Endothelial cell of umbilical vein (primary cell): ENCODE data around the gene CCDC157. TPM values are rescaled to one million over a fixed set of nuclear protein-coding genes. Genes with fewer than 3 reads are reported as not detected.

Experiments
- BruUV-seq: library from RNA; stranded (reverse); fragments of 400-500 nt; replicated peaks from 2 replicates; lab custom pipeline; 2021; lab: Mats Ljungman, UMichigan
- CTCF ChIA-PET: fragments of 300-600, 350-600 bp; sonication (Branson Sonifier 250); formaldehyde crosslinking; loops from one replicate; lab custom pipeline; 2021; ENCODE audit warnings: antibody characterized with exemption, inconsistent platforms; lab: Charles Lee
- POLR2A ChIA-PET: fragments of 300-600, 350-600 bp; sonication (Branson Sonifier 250); formaldehyde crosslinking; loops from one replicate; lab custom pipeline; 2021; ENCODE audit warnings: antibody characterized with exemption, inconsistent platforms; lab: Charles Lee
- DNase-seq: peaks from one replicate; pipeline ENCODE4 v3.0.0-alpha.2; 2011; ENCODE audit warnings: low read depth, low spot score
- FAIRE-seq: peaks from 2 replicates; lab custom pipeline; 2011; peaks lifted over from hg19 to GRCh38; lab: Jason Lieb, UNC
- H2AFZ ChIP-seq: 2 replicates; pipeline ENCODE4 v1.6.0; 2012; ENCODE audit warnings: low read depth, low read length, control low read depth, inconsistent platforms
- H3K27ac ChIP-seq: 2 replicates; pipeline ENCODE4 v1.5.1; 2011; ENCODE audit warnings: low read depth, mild to moderate bottlenecking, control low read depth, low read length, moderate library complexity; ENCODE audit not compliant: insufficient read depth
- H3K27me3 ChIP-seq, 2 experiments: 2 replicates each; pipeline versions ENCODE4 v1.6.0 to v1.6.1; 2011; ENCODE audit warnings: low read length in 2 of 2, mixed read lengths in 1 of 2; ENCODE audit not compliant: control insufficient read depth in 2 of 2, insufficient read depth in 2 of 2
- H3K36me3 ChIP-seq, 2 experiments: 2 replicates in 1 of 2; 3 replicates in 1 of 2; pipeline ENCODE4 v1.5.1; 2011; ENCODE audit warnings: low read length in 2 of 2, mild to moderate bottlenecking in 1 of 2, moderate library complexity in 1 of 2; ENCODE audit not compliant: control insufficient read depth in 2 of 2, insufficient read depth in 2 of 2; ENCODE audit errors: extremely low read depth in 1 of 2
- H3K4me1 ChIP-seq: 3 replicates; pipeline ENCODE4 v1.5.1; 2011; ENCODE audit warnings: mild to moderate bottlenecking, low read length; ENCODE audit not compliant: control insufficient read depth, insufficient read depth; ENCODE audit errors: extremely low read depth
- H3K4me2 ChIP-seq: 2 replicates; pipeline ENCODE4 v1.6.1; 2011; ENCODE audit warnings: low read length, control low read depth, mixed read lengths; ENCODE audit not compliant: insufficient read depth
- H3K4me3 ChIP-seq, 3 experiments: fragments of 200-600 bp in 1 of 3; sonication (generic), shearing (Covaris generic) in 1 of 3; replicated peaks in 1 of 3; 2 replicates each; pipeline ENCODE4 v1.5.1; 2011 to 2016; ENCODE audit warnings: control low read depth in 3 of 3, low read length in 3 of 3, mild to moderate bottlenecking in 2 of 3, inconsistent platforms in 1 of 3, low read depth in 1 of 3, moderate library complexity in 1 of 3; ENCODE audit not compliant: insufficient read depth in 1 of 3
- H3K79me2 ChIP-seq: 2 replicates; pipeline ENCODE4 v1.6.0; 2012; ENCODE audit warnings: low read length, inconsistent platforms; ENCODE audit not compliant: control insufficient read depth, insufficient read depth
- H3K9ac ChIP-seq: replicated peaks from 2 replicates; pipeline ENCODE3; 2011; ENCODE audit warnings: low read length, control low read depth; ENCODE audit not compliant: insufficient read depth; ENCODE audit errors: extremely low read depth
- H3K9me1 ChIP-seq: replicated peaks from 3 replicates; pipeline ENCODE4 v1.6.0; 2011; ENCODE audit warnings: mild to moderate bottlenecking, low read length; ENCODE audit not compliant: control insufficient read depth, insufficient read depth; ENCODE audit errors: extremely low read depth
- H3K9me3 ChIP-seq: replicated peaks from 2 replicates; pipeline ENCODE4 v1.5.1; 2012; ENCODE audit warnings: low read length, inconsistent platforms; ENCODE audit not compliant: control insufficient read depth, insufficient read depth
- H4K20me1 ChIP-seq: replicated peaks from 2 replicates; pipeline ENCODE3; 2011; ENCODE audit warnings: mild to moderate bottlenecking, low read length; ENCODE audit not compliant: control insufficient read depth, insufficient read depth; ENCODE audit errors: extremely low read depth
- CTCF ChIP-seq, 2 donors: IDR thresholded peaks; 1 replicate in 1 of 2; 2 replicates in 1 of 2; pipeline ENCODE4 v1.5.1; 2011; ENCODE audit warnings: low read length in 2 of 2, mild to moderate bottlenecking in 2 of 2, moderate library complexity in 2 of 2, control low read depth in 1 of 2, inconsistent platforms in 1 of 2, low read depth in 1 of 2; ENCODE audit not compliant: insufficient read depth in 1 of 2; ENCODE audit errors: extremely low read depth in 1 of 2
- EZH2 ChIP-seq: IDR thresholded peaks from 2 replicates; pipeline ENCODE4 v1.6.1; 2012; ENCODE audit warnings: borderline replicate concordance, low read depth, mild to moderate bottlenecking, moderate library complexity, low read length, inconsistent platforms; ENCODE audit not compliant: severe bottlenecking
- FOS ChIP-seq: IDR thresholded peaks from 2 replicates; pipeline ENCODE4 v1.6.1; 2011; ENCODE audit warnings: mild to moderate bottlenecking, low read length, moderate library complexity, borderline replicate concordance; ENCODE audit not compliant: insufficient read depth
- GATA2 ChIP-seq: IDR thresholded peaks from 2 replicates; pipeline ENCODE4 v1.7.0; 2011; ENCODE audit warnings: low read depth, mild to moderate bottlenecking, moderate library complexity, mixed read lengths, low read length; ENCODE audit not compliant: insufficient read length, insufficient read depth
- JUN ChIP-seq: IDR thresholded peaks from 2 replicates; pipeline ENCODE4 v1.6.1; 2011; ENCODE audit warnings: borderline replicate concordance, low read depth; ENCODE audit not compliant: insufficient read length, insufficient read depth
- MAX ChIP-seq: IDR thresholded peaks from 2 replicates; pipeline ENCODE4 v1.6.1; 2011; ENCODE audit not compliant: insufficient read depth, insufficient read length
- MYC ChIP-seq: IDR thresholded peaks from one replicate; pipeline ENCODE4 v1.6.1; 2011; ENCODE audit warnings: mild to moderate bottlenecking, low read depth, low read length
- POLR2A ChIP-seq: IDR thresholded peaks from 2 replicates; pipeline ENCODE4 v1.6.1; 2012; ENCODE audit warnings: low read depth, mild to moderate bottlenecking, control low read depth, low read length
- POLR2AphosphoS5 ChIP-seq: IDR thresholded peaks from 2 replicates; pipeline ENCODE4 v1.6.1; 2012; ENCODE audit warnings: low read depth, mild to moderate bottlenecking, control low read depth, low read length, moderate library complexity; ENCODE audit not compliant: insufficient read depth
- dilution Hi-C: fragments of 300-500 bp; cut with MboI; formaldehyde crosslinking; loops from one replicate; pipeline ENCODE4 v1.15.0; 2019; ENCODE audit warnings: low sequenced_read_pairs; ENCODE audit not compliant: extremely low pct_ligation_motif_present
- intact Hi-C: fragments of 100-400 bp; cut with micrococcal nuclease; formaldehyde crosslinking; loops from one replicate; pipeline ENCODE4 v1.10.0; 2022
- polyA plus RNA-seq, 4 experiments: library from polyadenylated mRNA; depleted of rRNA in 3 of 4; stranded (reverse) in 3 of 4; unstranded in 1 of 4; fragments of >200 nt; gene quantifications; 2 replicates each; pipeline versions ENCODE4 v1.2.1 to v1.2.3, GENCODE V29; 2011 to 2012; ENCODE audit warnings: missing spikeins in 1 of 4
- total RNA-seq: library from RNA; stranded (reverse); gene quantifications from 2 replicates; pipeline ENCODE4 v1.2.3, GENCODE V29; 2021

CCDC157 gene
- total and polyA plus RNA-seq, 2 donors (not counting 3 experiments of a cell fraction or from before 2014, with no cell fraction given): 2.1 to 3.1 TPM

- no peak overlapping the region for H3K27ac ChIP-seq
- no peak overlapping the region for H3K4me2 ChIP-seq
- POLR2A ChIA-PET: interaction anchor here (1.1 kb wide), 1 partner anchor 33 kb away, joined by 3 read pairs; no protein-coding TSS in a partner anchor
- DNase-seq: no peak
- no TSS peak for BruUV-seq
- H3K9me1 ChIP-seq: no peaks in the 10 kb centered on the region
- TF ChIP-seq MYC: no peak
- TF ChIP-seq JUN: no peak
- no peak for TF ChIP-seq FOS
- TF ChIP-seq GATA2: no peak
- TF ChIP-seq CTCF (IDR thresholded peaks at IDR 0.05; ENCODE audit: extremely low read depth in 1 of 2, insufficient read depth in 1 of 2, low read depth in 1 of 2, low read length in 2 of 2): no peak
- TF ChIP-seq EZH2: no peak
- no peak for TF ChIP-seq POLR2A
- no peak for TF ChIP-seq POLR2AphosphoS5
- TF ChIP-seq MAX: no peak
- no peaks in the 10 kb centered on the region for H3K36me3 ChIP-seq
- no peak for FAIRE-seq
- no peak overlapping the region for H3K4me3 ChIP-seq
- H3K9ac ChIP-seq: no peak overlapping the region
- no peaks in the 10 kb centered on the region for H3K27me3 ChIP-seq
- H3K79me2 ChIP-seq: no peaks in the 10 kb centered on the region
- H2AFZ ChIP-seq: no peak overlapping the region
- dilution Hi-C loops (no loop called here), intact Hi-C loops (no loop called here)
- H4K20me1 ChIP-seq: no peaks in the 10 kb centered on the region
- H3K9me3 ChIP-seq: no peaks in the 10 kb centered on the region
- CTCF ChIA-PET: interaction anchor here (1.6 to 14.7 kb wide), 2 partner anchors 32 to 36 kb away, joined by 4 to 164 read pairs; partner anchors contain the start of gene CASTOR1
- peaks cover 13% of the 10 kb centered on the region for H3K4me1 ChIP-seq
Measured at GRCh38 chr22:30324014-30324730, 32.6 kb upstream of the CCDC157 start.
